HEK293 (cell line): ENCODE measurements around the gene ST6GALNAC1.

Experiments used
- CTCF ChIA-PET: fragments of 350-600 bp; formaldehyde crosslinking; extraction: SDS; loops from one replicate; lab custom pipeline; 2021; ENCODE audit warnings: antibody characterized with exemption; lab: Yijun Ruan, JAX
- POLR2A ChIA-PET: fragments of 300-600 bp; formaldehyde crosslinking; extraction: SDS; loops from one replicate; lab custom pipeline; 2020; ENCODE audit warnings: antibody characterized with exemption, inconsistent platforms; lab: Yijun Ruan, JAX
- H3K27ac ChIP-seq: fragments of 200-500 bp; sonication (Bioruptor generic); 2 replicates; pipeline ENCODE4 v1.5.1; 2014; ENCODE audit warnings: low read depth, low read length, control low read depth, inconsistent platforms; ENCODE audit errors: extremely low read depth
- H3K36me3 ChIP-seq, 2 experiments: fragments of 200-500 bp in 1 of 2; sonication (Bioruptor generic) in 1 of 2; 1 replicate in 1 of 2; 2 replicates in 1 of 2; pipeline ENCODE4 v1.5.1; 2014 to 2017; ENCODE audit warnings: inconsistent platforms in 2 of 2, low read length in 2 of 2; ENCODE audit not compliant: control insufficient read depth in 2 of 2, insufficient read depth in 1 of 2
- H3K4me1 ChIP-seq: fragments of 200-500 bp; sonication (Bioruptor generic); 2 replicates; pipeline ENCODE4 v1.5.1; 2014; ENCODE audit warnings: mild to moderate bottlenecking, low read length, inconsistent platforms; ENCODE audit not compliant: control insufficient read depth, insufficient read depth
- H3K4me3 ChIP-seq: 2 replicates; pipeline ENCODE4 v1.5.1; 2011; ENCODE audit warnings: low read depth, mild to moderate bottlenecking, control low read depth, low read length, moderate library complexity
- H3K9me3 ChIP-seq: fragments of 200-500 bp; sonication (Bioruptor generic); 2 replicates; pipeline ENCODE4 v1.5.1; 2014; ENCODE audit warnings: low read depth, low read length, inconsistent platforms; ENCODE audit not compliant: control insufficient read depth, insufficient read depth
- EGR2 ChIP-seq: fragments of 450-650 bp; formaldehyde crosslinking; IDR thresholded peaks from 2 replicates; pipeline ENCODE4 v1.5.1; 2016; ENCODE audit warnings: low read depth, missing biosample characterization, missing genetic modification characterization
- FEZF1 ChIP-seq: fragments of 450-650 bp; formaldehyde crosslinking; IDR thresholded peaks from 2 replicates; pipeline ENCODE4 v1.5.1; 2016; ENCODE audit warnings: missing biosample characterization, missing genetic modification characterization
- GLIS1 ChIP-seq: fragments of 450-650 bp; formaldehyde crosslinking; IDR thresholded peaks from 2 replicates; pipeline ENCODE4 v1.5.1; 2016; ENCODE audit warnings: missing biosample characterization, missing genetic modification characterization
- OSR2 ChIP-seq: fragments of 450-650 bp; formaldehyde crosslinking; IDR thresholded peaks from 2 replicates; pipeline ENCODE4 v1.5.1; 2016; ENCODE audit warnings: missing biosample characterization, missing genetic modification characterization
- PRDM10 ChIP-seq: fragments of 450-650 bp; formaldehyde crosslinking; IDR thresholded peaks from 2 replicates; pipeline ENCODE4 v1.5.1; 2016; ENCODE audit warnings: missing biosample characterization, missing genetic modification characterization
- SP3 ChIP-seq: fragments of 450-650 bp; formaldehyde crosslinking; IDR thresholded peaks from 2 replicates; pipeline ENCODE4 v1.5.1; 2016; ENCODE audit warnings: missing biosample characterization, missing genetic modification characterization
- SP7 ChIP-seq: fragments of 450-650 bp; formaldehyde crosslinking; IDR thresholded peaks from 2 replicates; pipeline ENCODE4 v1.5.1; 2016; ENCODE audit warnings: missing biosample characterization, missing genetic modification characterization
- YY2 ChIP-seq: fragments of 450-650 bp; formaldehyde crosslinking; IDR thresholded peaks from 2 replicates; pipeline ENCODE4 v1.5.1; 2016; ENCODE audit warnings: missing biosample characterization, missing genetic modification characterization
- ZBTB10 ChIP-seq: fragments of 450-650 bp; formaldehyde crosslinking; IDR thresholded peaks from 2 replicates; pipeline ENCODE4 v1.5.1; 2016; ENCODE audit warnings: missing biosample characterization, missing genetic modification characterization
- ZBTB17 ChIP-seq: fragments of 450-650 bp; formaldehyde crosslinking; IDR thresholded peaks from 2 replicates; pipeline ENCODE4 v1.5.1; 2016; ENCODE audit warnings: missing biosample characterization, missing genetic modification characterization
- ZBTB20 ChIP-seq: fragments of 450-650 bp; formaldehyde crosslinking; IDR thresholded peaks from 2 replicates; pipeline ENCODE4 v1.5.1; 2016; ENCODE audit warnings: missing biosample characterization, missing genetic modification characterization
- ZBTB26 ChIP-seq: fragments of 450-650 bp; formaldehyde crosslinking; optimal IDR thresholded peaks from 2 replicates; pipeline ENCODE3; 2016; ENCODE audit warnings: missing biosample characterization, mild to moderate bottlenecking, missing genetic modification characterization
- ZBTB6 ChIP-seq: fragments of 450-650 bp; formaldehyde crosslinking; IDR thresholded peaks from 2 replicates; pipeline ENCODE4 v1.5.1; 2017; ENCODE audit warnings: missing biosample characterization, missing genetic modification characterization
- ZBTB8A ChIP-seq: fragments of 450-650 bp; formaldehyde crosslinking; IDR thresholded peaks from 2 replicates; pipeline ENCODE4 v1.5.1; 2016; ENCODE audit warnings: missing biosample characterization, missing genetic modification characterization
- ZNF239 ChIP-seq: fragments of 450-650 bp; formaldehyde crosslinking; IDR thresholded peaks from 2 replicates; pipeline ENCODE4 v1.5.1; 2016; ENCODE audit warnings: missing biosample characterization, missing genetic modification characterization
- ZNF248 ChIP-seq: fragments of 450-650 bp; formaldehyde crosslinking; IDR thresholded peaks from 2 replicates; pipeline ENCODE4 v1.5.1; 2017; ENCODE audit warnings: missing biosample characterization, missing genetic modification characterization
- ZNF324 ChIP-seq: fragments of 450-650 bp; formaldehyde crosslinking; IDR thresholded peaks from 2 replicates; pipeline ENCODE4 v1.5.1; 2016; ENCODE audit warnings: missing biosample characterization, missing genetic modification characterization
- ZNF341 ChIP-seq: fragments of 450-650 bp; formaldehyde crosslinking; IDR thresholded peaks from 2 replicates; pipeline ENCODE4; 2016; ENCODE audit warnings: low read depth, missing biosample characterization, missing genetic modification characterization
- ZNF449 ChIP-seq: fragments of 450-650 bp; formaldehyde crosslinking; IDR thresholded peaks from 2 replicates; pipeline ENCODE4 v1.5.1; 2017; ENCODE audit warnings: missing biosample characterization, mild to moderate bottlenecking, missing genetic modification characterization, moderate library complexity
- ZNF561 ChIP-seq: fragments of 450-650 bp; IDR thresholded peaks from 2 replicates; pipeline ENCODE4 v1.5.1; 2018; ENCODE audit warnings: missing biosample characterization, missing genetic modification characterization, borderline replicate concordance
- ZNF596 ChIP-seq: fragments of 450-650 bp; IDR thresholded peaks from 2 replicates; pipeline ENCODE4 v1.5.0; 2018; ENCODE audit warnings: missing biosample characterization, mild to moderate bottlenecking, missing genetic modification characterization, moderate library complexity
- ZNF629 ChIP-seq: fragments of 450-650 bp; formaldehyde crosslinking; IDR thresholded peaks from 2 replicates; pipeline ENCODE4 v1.5.1; 2017; ENCODE audit warnings: missing biosample characterization, missing genetic modification characterization
- ZNF677 ChIP-seq: fragments of 450-650 bp; IDR thresholded peaks from 2 replicates; pipeline ENCODE4 v1.5.0; 2018; ENCODE audit warnings: missing biosample characterization, mild to moderate bottlenecking, missing genetic modification characterization, moderate library complexity
- ZSCAN23 ChIP-seq: fragments of 450-650 bp; formaldehyde crosslinking; IDR thresholded peaks from 2 replicates; pipeline ENCODE4 v1.5.1; 2016; ENCODE audit warnings: missing biosample characterization, missing genetic modification characterization

Gene ST6GALNAC1

GRCh38 chr17:76670020-76670717 is 26.6 kb upstream of the ST6GALNAC1 start (continued):
- TF ChIP-seq ZBTB26 (tag by site-specific recombination) (peak; percentile 1), PRDM10 (tag by site-specific recombination) (peak; percentile 80)

GRCh38 chr17:76667786-76668453 is 24.4 kb upstream of the ST6GALNAC1 start:
- Histone ChIP-seq H3K36me3 (no peaks in the 10 kb centered on the region), H3K27ac (peak overlapping the region; percentile 60), H3K4me3 (no peak overlapping the region), H3K4me1 (peaks cover 36% of the 10 kb centered on the region), H3K9me3 (no peaks in the 10 kb centered on the region)
- ChIA-PET POLR2A (interaction anchor here (0.6 to 0.7 kb wide), 3 partner anchors 20 to 689 kb away, joined by 3 to 4 read pairs (median 3); partner anchors contain the start of genes ACOX1 and TEN1), CTCF (interaction anchor here (0.5 to 2.9 kb wide), 9 partner anchors 13 to 201 kb away, joined by 3 to 22 read pairs (median 4); no protein-coding TSS in a partner anchor)
- TF ChIP-seq ZBTB17 (tag by site-specific recombination): no peak
- TF ChIP-seq YY2 (tag by site-specific recombination): no peak
- no peak for TF ChIP-seq ZNF239 (tag by site-specific recombination)
- 0 out of 2 replicates have a peak, but pooled peaks have one; percentile 21 for TF ChIP-seq SP3 (tag by site-specific recombination)
- peak; percentile 51; the same call in 1 of the 2 replicates for TF ChIP-seq ZBTB10 (tag by site-specific recombination)
- TF ChIP-seq SP7: peak; percentile 90
- peak; percentile 4; the same call in 1 of the 2 replicates for TF ChIP-seq ZBTB20 (tag by site-specific recombination)
- no peak for TF ChIP-seq ZNF677 (tag by site-specific recombination)
- peak; percentile 49; the same call in 1 of the 2 replicates for TF ChIP-seq ZNF324 (tag by site-specific recombination)
- TF ChIP-seq ZNF449 (tag by site-specific recombination): no peak
- TF ChIP-seq ZNF596 (tag by site-specific recombination): no peak
- TF ChIP-seq ZBTB8A (tag by site-specific recombination): peak; percentile 59
- peak; percentile 18; the same call in 1 of the 2 replicates for TF ChIP-seq FEZF1 (tag by site-specific recombination)
- no peak; the same call in 1 of the 2 replicates for TF ChIP-seq ZBTB6 (tag by site-specific recombination)
- TF ChIP-seq EGR2 (tag by site-specific recombination): no peak
- TF ChIP-seq GLIS1: peak; percentile 75
- TF ChIP-seq ZNF561 (tag by site-specific recombination): 0 out of 2 replicates have a peak, but pooled peaks have one; percentile 19
- TF ChIP-seq ZSCAN23 (tag by site-specific recombination): 0 out of 2 replicates have a peak, but pooled peaks have one; percentile 41
- no peak for TF ChIP-seq ZNF341 (tag by site-specific recombination)
- peak; percentile 50 for TF ChIP-seq OSR2 (tag by site-specific recombination)
- 0 out of 2 replicates have a peak, but pooled peaks have one; percentile 44 for TF ChIP-seq ZNF629
- TF ChIP-seq ZNF248 (tag by site-specific recombination): no peak
